Adrenal gland (tissue), 5 donors: Measurements from ENCODE around the gene OR6B2.
"Not testable (repeated sequence)": the region's sequence is repeated elsewhere in the genome, so short reads cannot be mapped to it uniquely, and the experiment has no call there.

Source experiments
- CTCF ChIP-seq, 6 experiments: fragments of 450-650 bp in 4 of 6; fragments of 200-600 bp in 2 of 6; sonication (generic) in 1 of 6; IDR thresholded peaks; 1 replicate in 5 of 6; 2 replicates in 1 of 6; pipeline versions ENCODE4 v1.5.1 to v1.8.0; 2016 to 2021; ENCODE audit warnings: antibody characterized with exemption in 6 of 6, mild to moderate bottlenecking in 2 of 6, moderate library complexity in 1 of 6
- POLR2A ChIP-seq, 2 donors: fragments of 450-650 bp; IDR thresholded peaks; one replicate each; pipeline ENCODE4 v1.6.1; 2017; ENCODE audit warnings: antibody characterized with exemption in 2 of 2, mild to moderate bottlenecking in 2 of 2, moderate library complexity in 1 of 2
- donor health status: DM: no; HTN: no; CAD: no.

- TF ChIP-seq CTCF, POLR2A (IDR thresholded peaks at IDR 0.05): not testable (repeated sequence)
Measured at GRCh38 chr2:240044096-240044495, 13.9 kb upstream of the OR6B2 start.
